MCF 10A (cell line): ENCODE data around the gene ADGRF5. TPM values are rescaled to one million over a fixed set of nuclear protein-coding genes. Genes with fewer than 3 reads are reported as not detected.

ENCODE experiments used
- BruUV-seq: library from RNA; stranded (reverse); fragments of 400-500 nt; replicated peaks from 2 replicates; lab custom pipeline; 2021; lab: Mats Ljungman, UMichigan
- CTCF ChIA-PET: fragments of 300-600 bp; sonication (Branson Sonifier 250); formaldehyde crosslinking; extraction: SDS; loops from one replicate; lab custom pipeline; 2021; ENCODE audit warnings: antibody characterized with exemption, inconsistent platforms; lab: Yijun Ruan, JAX
- POLR2A ChIA-PET: fragments of 300-600, 350-650 bp; sonication (Branson Sonifier 250); formaldehyde crosslinking; extraction: SDS; loops from one replicate; lab custom pipeline; 2020; ENCODE audit warnings: antibody characterized with exemption, inconsistent platforms; lab: Yijun Ruan, JAX
- DNase-seq: peaks from one replicate; pipeline ENCODE4 v3.0.0-alpha.2; 2018; ENCODE audit not compliant: unreplicated experiment
- H3K27ac Mint-ChIP-seq: one replicate; pipeline ENCODE4 v1.8.0; 2022; ENCODE audit warnings: mild to moderate bottlenecking, low read depth, mixed read lengths; ENCODE audit not compliant: unreplicated experiment
- H3K27me3 Mint-ChIP-seq: one replicate; pipeline ENCODE4 v1.8.0; 2022; ENCODE audit warnings: mixed read lengths; ENCODE audit not compliant: insufficient read depth, unreplicated experiment
- H3K36me3 Mint-ChIP-seq: one replicate; pipeline ENCODE4 v1.8.0; 2022; ENCODE audit warnings: mild to moderate bottlenecking, moderate library complexity, mixed read lengths; ENCODE audit not compliant: insufficient read depth, unreplicated experiment
- H3K4me1 Mint-ChIP-seq: one replicate; pipeline ENCODE4 v1.8.0; 2022; ENCODE audit warnings: mixed read lengths; ENCODE audit not compliant: insufficient read depth, unreplicated experiment
- H3K4me3 Mint-ChIP-seq: one replicate; pipeline ENCODE4 v1.8.0; 2022; ENCODE audit warnings: mild to moderate bottlenecking, moderate library complexity, mixed read lengths; ENCODE audit not compliant: unreplicated experiment
- H3K9me3 Mint-ChIP-seq: one replicate; pipeline ENCODE4 v1.8.0; 2022; ENCODE audit warnings: mixed read lengths; ENCODE audit not compliant: unreplicated experiment
- intact Hi-C: fragments of 100-400 bp; cut with micrococcal nuclease; formaldehyde crosslinking; loops from 2 replicates; pipeline ENCODE4 v1.14.1; 2022
- total RNA-seq: library from RNA; stranded (reverse); gene quantifications from 2 replicates; pipeline ENCODE4 v1.2.3, GENCODE V29; 2022
- TF ChIP-seq, protein P1 (sequence below): fragments of 200-600 bp; IDR thresholded peaks from one replicate; pipeline ENCODE4 v1.8.0; 2022; ENCODE audit warnings: antibody characterized with exemption, mild to moderate bottlenecking; ENCODE audit not compliant: unreplicated experiment

Gene ADGRF5
- total RNA-seq, 1 experiment from 2014 or later: not detected

GRCh38 chr6:46918806-46919205 lies 2.9 kb downstream of the ADGRF5 start:
- no peaks in the 10 kb centered on the region for H3K36me3 Mint-ChIP-seq
- H3K4me3 Mint-ChIP-seq: no peak overlapping the region
- TF ChIP-seq, protein P1, sequence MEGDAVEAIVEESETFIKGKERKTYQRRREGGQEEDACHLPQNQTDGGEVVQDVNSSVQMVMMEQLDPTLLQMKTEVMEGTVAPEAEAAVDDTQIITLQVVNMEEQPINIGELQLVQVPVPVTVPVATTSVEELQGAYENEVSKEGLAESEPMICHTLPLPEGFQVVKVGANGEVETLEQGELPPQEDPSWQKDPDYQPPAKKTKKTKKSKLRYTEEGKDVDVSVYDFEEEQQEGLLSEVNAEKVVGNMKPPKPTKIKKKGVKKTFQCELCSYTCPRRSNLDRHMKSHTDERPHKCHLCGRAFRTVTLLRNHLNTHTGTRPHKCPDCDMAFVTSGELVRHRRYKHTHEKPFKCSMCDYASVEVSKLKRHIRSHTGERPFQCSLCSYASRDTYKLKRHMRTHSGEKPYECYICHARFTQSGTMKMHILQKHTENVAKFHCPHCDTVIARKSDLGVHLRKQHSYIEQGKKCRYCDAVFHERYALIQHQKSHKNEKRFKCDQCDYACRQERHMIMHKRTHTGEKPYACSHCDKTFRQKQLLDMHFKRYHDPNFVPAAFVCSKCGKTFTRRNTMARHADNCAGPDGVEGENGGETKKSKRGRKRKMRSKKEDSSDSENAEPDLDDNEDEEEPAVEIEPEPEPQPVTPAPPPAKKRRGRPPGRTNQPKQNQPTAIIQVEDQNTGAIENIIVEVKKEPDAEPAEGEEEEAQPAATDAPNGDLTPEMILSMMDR: no peak
- CTCF ChIA-PET: no interaction called here
- peaks cover under 1% of the 10 kb centered on the region for H3K4me1 Mint-ChIP-seq
- POLR2A ChIA-PET: no interaction called here
- no peak for DNase-seq
- H3K9me3 Mint-ChIP-seq: no peaks in the 10 kb centered on the region
- H3K27ac Mint-ChIP-seq: no peak overlapping the region
- H3K27me3 Mint-ChIP-seq: no peaks in the 10 kb centered on the region
- intact Hi-C loops: no loop called here
- no TSS peak for BruUV-seq

GRCh38 chr6:46917002-46917545 lies 4.7 kb downstream of the ADGRF5 start:
- no peaks in the 10 kb centered on the region for H3K36me3 Mint-ChIP-seq
- ChIA-PET CTCF (no interaction called here), POLR2A (interaction anchor here (0.7 kb wide), 1 partner anchor 1283 kb away, joined by 3 read pairs; no protein-coding TSS in a partner anchor)
- no peak overlapping the region for H3K27ac Mint-ChIP-seq
- no peaks in the 10 kb centered on the region for H3K9me3 Mint-ChIP-seq
- H3K4me1 Mint-ChIP-seq: no peaks in the 10 kb centered on the region
- intact Hi-C loops: no loop called here
- no TSS peak for BruUV-seq
- H3K4me3 Mint-ChIP-seq: no peak overlapping the region
- TF ChIP-seq, protein P1: no peak
- no peaks in the 10 kb centered on the region for H3K27me3 Mint-ChIP-seq
- DNase-seq: no peak

DNA sequence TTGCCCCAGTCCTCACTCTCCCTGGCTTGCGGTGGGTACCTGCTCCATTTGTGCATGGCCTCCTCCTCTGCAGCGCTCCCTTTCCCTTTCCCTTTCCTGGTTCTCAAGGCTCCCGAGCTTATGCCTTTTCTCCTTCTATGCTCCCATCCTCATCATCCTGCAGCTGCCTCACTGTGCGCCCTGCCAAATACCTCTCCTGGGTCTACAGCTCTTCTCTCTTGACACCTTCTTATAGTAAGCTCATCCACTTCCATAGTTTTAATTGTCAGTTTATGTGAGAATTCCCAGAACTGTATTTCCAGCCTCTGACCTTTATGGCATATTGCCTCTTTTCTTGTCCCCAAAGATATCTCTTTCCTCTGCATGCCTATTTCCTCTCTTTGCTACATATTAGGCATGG lies 5.9 kb downstream of the ADGRF5 start:
- H3K36me3 Mint-ChIP-seq: no peaks in the 10 kb centered on the region

GRCh38 chr6:46915380-46915779 lies 6.4 kb downstream of the ADGRF5 start:
- intact Hi-C loops: no loop called here
- TF ChIP-seq, protein P1: no peak
- POLR2A ChIA-PET: interaction anchor here (0.7 kb wide), 1 partner anchor 24 kb away, joined by 3 read pairs; no protein-coding TSS in a partner anchor
- H3K9me3 Mint-ChIP-seq: no peaks in the 10 kb centered on the region
- no peaks in the 10 kb centered on the region for H3K4me1 Mint-ChIP-seq
- CTCF ChIA-PET: no interaction called here
- H3K27ac Mint-ChIP-seq: no peak overlapping the region
- no peak for DNase-seq
- no TSS peak for BruUV-seq
- H3K4me3 Mint-ChIP-seq: no peak overlapping the region
- H3K27me3 Mint-ChIP-seq: no peaks in the 10 kb centered on the region
- H3K36me3 Mint-ChIP-seq: no peaks in the 10 kb centered on the region

More for the DNA sequence above, 5.9 kb downstream of the ADGRF5 start:
- Mint-ChIP-seq H3K4me1 (no peaks in the 10 kb centered on the region), H3K4me3 (no peak overlapping the region), H3K9me3 (no peaks in the 10 kb centered on the region), H3K27ac (no peak overlapping the region), H3K27me3 (no peaks in the 10 kb centered on the region)
- ChIA-PET CTCF (no interaction called here), POLR2A (interaction anchor here (0.7 kb wide), 1 partner anchor 25 kb away, joined by 3 read pairs; no protein-coding TSS in a partner anchor)
- TF ChIP-seq, protein P1: no peak
- no TSS peak for BruUV-seq
- DNase-seq: no peak
- intact Hi-C loops: no loop called here
